Measurements from ENCODE around the gene BCOR. TPM values are rescaled to one million over a fixed set of nuclear protein-coding genes. Genes with fewer than 3 reads are reported as not detected.

BCOR gene
- total RNA-seq, 4 donors from 2014 or later, result 20.9 to 36.0 (median 32.5) TPM

- Histone ChIP-seq H3K27me3 (no peaks in the 10 kb centered on the region), H3K9me3 (no peaks in the 10 kb centered on the region), H3K4me3 (peak overlapping the region; percentile 72), H3K27ac (peak overlapping the region; percentile 89), H3K4me1 (peaks cover 31% of the 10 kb centered on the region), H3K36me3 (no peaks in the 10 kb centered on the region)
- no peak for DNase-seq (ENCODE audit: low spot score in 2 of 2)
- WGBS, result 12% methylated on average over 41 of the region's 66 CpGs
- TF ChIP-seq POLR2A (IDR thresholded peaks at IDR 0.05), result no peak
- TF ChIP-seq EP300 (IDR thresholded peaks at IDR 0.05), result no peak
- TF ChIP-seq CTCF (IDR thresholded peaks at IDR 0.05), result no peak
- no peak for TF ChIP-seq POLR2AphosphoS5 (IDR thresholded peaks at IDR 0.05)
Measured at GRCh38 chrX:40096395-40097091, 1.2 kb downstream of the BCOR start.

- H3K27ac ChIP-seq, result peak overlapping the region; percentile 89
- no peak for DNase-seq (ENCODE audit: low spot score in 2 of 2)
- TF ChIP-seq CTCF (IDR thresholded peaks at IDR 0.05), result no peak
- TF ChIP-seq POLR2A (IDR thresholded peaks at IDR 0.05), result no peak
- TF ChIP-seq EP300 (IDR thresholded peaks at IDR 0.05), result no peak
- TF ChIP-seq POLR2AphosphoS5 (IDR thresholded peaks at IDR 0.05), result no peak
- WGBS, result 10% methylated on average over 31 of the region's 80 CpGs
- H3K4me3 ChIP-seq, result peak overlapping the region; percentile 72
- no peaks in the 10 kb centered on the region for H3K9me3 ChIP-seq
- no peaks in the 10 kb centered on the region for H3K27me3 ChIP-seq
- peaks cover 38% of the 10 kb centered on the region for H3K4me1 ChIP-seq
- no peaks in the 10 kb centered on the region for H3K36me3 ChIP-seq
Measured at GRCh38 chrX:40095583-40096394, 2.0 kb downstream of the BCOR start.

GRCh38 chrX:40094900-40095582 is 2.7 kb downstream of the BCOR start:
- H3K4me3 ChIP-seq, result peak overlapping the region; percentile 72
- peaks cover 43% of the 10 kb centered on the region for H3K4me1 ChIP-seq
- no peaks in the 10 kb centered on the region for H3K27me3 ChIP-seq
- H3K27ac ChIP-seq, result peak overlapping the region; percentile 89
- TF ChIP-seq POLR2A (IDR thresholded peaks at IDR 0.05) (no peak), CTCF (IDR thresholded peaks at IDR 0.05) (no peak), POLR2AphosphoS5 (IDR thresholded peaks at IDR 0.05) (no peak), EP300 (IDR thresholded peaks at IDR 0.05) (no peak)
- H3K9me3 ChIP-seq, result no peaks in the 10 kb centered on the region
- 3% methylated on average over 20 of the region's 33 CpGs for WGBS
- DNase-seq (ENCODE audit: low spot score in 2 of 2), result no peak
- H3K36me3 ChIP-seq, result no peaks in the 10 kb centered on the region

GRCh38 chrX:40094041-40094899 is 3.5 kb downstream of the BCOR start:
- H3K9me3 ChIP-seq, result no peaks in the 10 kb centered on the region
- peak overlapping the region; percentile 62 for H3K27ac ChIP-seq
- H3K27me3 ChIP-seq, result no peaks in the 10 kb centered on the region
- peaks cover 43% of the 10 kb centered on the region for H3K4me1 ChIP-seq
- no peak for DNase-seq (ENCODE audit: low spot score in 2 of 2)
- H3K36me3 ChIP-seq, result no peaks in the 10 kb centered on the region
- H3K4me3 ChIP-seq, result peak overlapping the region; percentile 72
- 3% methylated on average over 17 of the region's 76 CpGs for WGBS
- no peak for TF ChIP-seq CTCF (IDR thresholded peaks at IDR 0.05)
- no peak for TF ChIP-seq POLR2A (IDR thresholded peaks at IDR 0.05)
- TF ChIP-seq EP300 (IDR thresholded peaks at IDR 0.05), result no peak
- TF ChIP-seq POLR2AphosphoS5 (IDR thresholded peaks at IDR 0.05), result no peak

All from suprapubic skin (tissue), 4 donors.